ENCODE measurements around the gene CD207.

The CD207 gene

DNA sequence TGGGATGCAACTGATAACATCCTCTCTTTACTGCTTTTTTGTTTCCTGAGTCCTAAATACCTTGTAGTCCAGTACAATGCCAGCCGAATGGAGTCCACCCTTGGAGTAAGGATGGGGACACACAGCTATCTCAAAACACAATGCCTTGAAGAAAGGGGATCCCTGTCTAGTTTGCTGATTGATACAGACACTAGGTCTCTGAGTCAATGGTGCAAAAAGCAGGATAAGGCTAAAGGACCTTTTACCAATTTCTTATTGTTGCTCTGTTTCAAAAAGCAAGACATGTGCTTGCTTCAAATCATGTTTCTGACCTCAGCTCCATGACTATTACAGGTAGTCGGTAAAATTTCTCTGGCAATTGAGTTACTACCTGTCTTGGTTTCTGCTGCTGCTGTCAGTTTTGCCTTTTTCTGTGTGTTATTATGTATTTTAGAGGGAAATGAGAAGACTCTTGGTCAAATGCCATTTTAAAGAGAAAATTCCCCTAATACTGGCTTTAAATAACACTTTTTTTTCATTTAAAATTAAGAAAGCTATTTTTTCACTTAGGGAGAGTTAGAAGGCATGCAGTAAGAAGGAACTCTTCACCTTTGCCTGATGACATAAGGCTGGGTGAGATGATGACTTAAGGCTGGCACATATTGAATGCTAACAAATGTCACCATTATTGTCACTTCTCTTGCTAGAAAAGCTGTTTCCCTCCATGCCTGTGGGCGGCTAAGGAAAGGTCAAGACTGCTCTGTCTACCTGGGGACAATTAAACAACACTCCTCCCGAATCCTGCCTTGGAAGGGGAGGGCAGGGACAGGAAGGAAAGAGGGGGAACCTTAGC, 40.2 kb downstream of the CD207 start:
- DNase-seq (ENCODE audit: low read depth) = no peak

DNA sequence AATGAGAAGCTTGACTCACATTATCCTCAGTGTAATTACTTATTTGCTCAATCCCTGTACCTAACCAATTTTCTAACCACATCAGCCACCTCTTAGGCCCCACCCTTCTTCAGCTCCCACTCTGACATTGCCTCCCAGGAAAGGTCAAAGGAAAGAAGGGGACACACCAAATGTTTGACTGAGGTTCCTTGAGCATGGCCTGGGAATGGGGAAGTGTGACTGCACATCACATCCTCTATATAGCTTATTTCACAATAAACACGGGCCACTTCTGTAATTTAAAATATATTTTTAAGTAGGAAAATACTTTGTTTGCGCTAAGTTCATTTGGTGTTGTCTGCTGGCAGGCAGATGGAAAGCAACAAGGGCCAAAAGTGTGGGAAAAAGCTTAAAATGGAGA, 42.2 kb downstream of the CD207 start:
- DNase-seq (ENCODE audit: low read depth) = no peak

GRCh38 chr2:70790136-70790828, 45.3 kb downstream of the CD207 start, which contains the start of gene FIGLA:
TSS of gene FIGLA (minus strand) at chr2:70790643. CDS start at chr2:70790638, 5 bp downstream.
- no peak for DNase-seq (ENCODE audit: low read depth)

DNA sequence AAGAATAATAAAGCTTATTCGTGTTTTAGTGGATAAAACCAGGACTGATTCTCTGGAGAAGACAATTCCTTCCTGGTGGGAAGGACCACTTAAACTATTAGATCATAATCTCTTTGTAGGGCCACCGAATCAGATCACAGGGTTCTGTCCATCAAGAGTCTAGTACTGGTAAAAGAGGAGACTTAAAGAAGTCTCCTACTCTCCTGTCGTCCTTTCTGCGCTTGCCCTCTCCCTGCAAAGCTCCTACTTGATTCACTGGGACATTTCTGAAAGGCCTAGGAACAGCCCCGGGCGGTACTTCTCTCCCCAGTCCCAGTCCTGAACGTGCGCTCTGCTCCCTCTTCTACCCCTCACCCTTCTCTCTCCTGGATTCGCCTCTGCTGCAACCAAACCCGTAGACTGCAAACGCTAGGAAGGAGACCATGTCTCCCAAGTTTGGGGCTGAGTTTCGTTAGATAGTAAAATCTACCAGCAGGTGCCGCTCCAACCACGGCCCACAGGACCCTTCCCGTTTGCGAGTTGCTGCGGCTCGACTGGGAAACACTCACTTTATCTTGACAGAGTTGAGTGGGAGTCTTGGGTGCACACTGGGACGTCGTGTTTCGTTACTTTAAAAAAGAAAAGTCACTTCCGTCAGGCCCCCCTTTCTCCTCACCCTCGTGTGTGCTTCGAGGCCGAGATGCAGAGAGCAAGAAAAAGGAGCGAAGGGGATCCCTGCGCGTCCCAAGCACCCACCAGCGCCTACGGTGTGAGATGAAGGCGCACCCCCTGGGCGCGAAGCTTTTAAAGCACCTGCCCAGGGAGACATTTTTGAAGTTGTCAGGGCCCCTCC, 46.1 kb downstream of the CD207 start:
- DNase-seq (ENCODE audit: low read depth) = no peak

GRCh38 chr2:70785137-70785911, 50.3 kb downstream of the CD207 start:
- DNase-seq (ENCODE audit: low read depth) = no peak

GRCh38 chr2:70784320-70784719, 51.3 kb downstream of the CD207 start:
- DNase-seq (ENCODE audit: low read depth) = no peak
